ENCODE measurements around the gene TXNRD1. TPM values are rescaled to one million over a fixed set of nuclear protein-coding genes. Genes with fewer than 3 reads are reported as not detected.

The TXNRD1 gene
- total RNA-seq, 2 donors from 2014 or later = 110 to 129 TPM

GRCh38 chr12:104243551-104243950 is 28.0 kb downstream of the TXNRD1 start:
- no peak overlapping the region for H3K4me3 ChIP-seq
- no peak for DNase-seq
- H3K36me3 ChIP-seq = no peaks in the 10 kb centered on the region
- no peak overlapping the region for H3K27ac ChIP-seq
- H3K9ac ChIP-seq (ENCODE audit: low read depth in 2 of 2, low read length in 2 of 2) = no peak overlapping the region
- TF ChIP-seq, protein P1, sequence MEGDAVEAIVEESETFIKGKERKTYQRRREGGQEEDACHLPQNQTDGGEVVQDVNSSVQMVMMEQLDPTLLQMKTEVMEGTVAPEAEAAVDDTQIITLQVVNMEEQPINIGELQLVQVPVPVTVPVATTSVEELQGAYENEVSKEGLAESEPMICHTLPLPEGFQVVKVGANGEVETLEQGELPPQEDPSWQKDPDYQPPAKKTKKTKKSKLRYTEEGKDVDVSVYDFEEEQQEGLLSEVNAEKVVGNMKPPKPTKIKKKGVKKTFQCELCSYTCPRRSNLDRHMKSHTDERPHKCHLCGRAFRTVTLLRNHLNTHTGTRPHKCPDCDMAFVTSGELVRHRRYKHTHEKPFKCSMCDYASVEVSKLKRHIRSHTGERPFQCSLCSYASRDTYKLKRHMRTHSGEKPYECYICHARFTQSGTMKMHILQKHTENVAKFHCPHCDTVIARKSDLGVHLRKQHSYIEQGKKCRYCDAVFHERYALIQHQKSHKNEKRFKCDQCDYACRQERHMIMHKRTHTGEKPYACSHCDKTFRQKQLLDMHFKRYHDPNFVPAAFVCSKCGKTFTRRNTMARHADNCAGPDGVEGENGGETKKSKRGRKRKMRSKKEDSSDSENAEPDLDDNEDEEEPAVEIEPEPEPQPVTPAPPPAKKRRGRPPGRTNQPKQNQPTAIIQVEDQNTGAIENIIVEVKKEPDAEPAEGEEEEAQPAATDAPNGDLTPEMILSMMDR (IDR thresholded peaks at IDR 0.05) = no peak
- H3K27me3 ChIP-seq = no peaks in the 10 kb centered on the region
- H3K4me1 ChIP-seq = no peaks in the 10 kb centered on the region
- H3K9me3 ChIP-seq = no peaks in the 10 kb centered on the region
- intact Hi-C loops (cut with DNase I) = no loop called here

- Histone ChIP-seq H3K36me3 (no peaks in the 10 kb centered on the region), H3K9ac (ENCODE audit: low read depth in 2 of 2, low read length in 2 of 2) (no peak overlapping the region), H3K27ac (no peak overlapping the region), H3K4me3 (no peak overlapping the region), H3K27me3 (no peaks in the 10 kb centered on the region), H3K9me3 (no peaks in the 10 kb centered on the region), H3K4me1 (no peaks in the 10 kb centered on the region)
- intact Hi-C loops (cut with DNase I) = no loop called here
- no peak for DNase-seq
- TF ChIP-seq, protein P1 (IDR thresholded peaks at IDR 0.05) = no peak
These were observed 28.4 kb downstream of the TXNRD1 start for GRCh38 chr12:104243971-104244370.

DNA sequence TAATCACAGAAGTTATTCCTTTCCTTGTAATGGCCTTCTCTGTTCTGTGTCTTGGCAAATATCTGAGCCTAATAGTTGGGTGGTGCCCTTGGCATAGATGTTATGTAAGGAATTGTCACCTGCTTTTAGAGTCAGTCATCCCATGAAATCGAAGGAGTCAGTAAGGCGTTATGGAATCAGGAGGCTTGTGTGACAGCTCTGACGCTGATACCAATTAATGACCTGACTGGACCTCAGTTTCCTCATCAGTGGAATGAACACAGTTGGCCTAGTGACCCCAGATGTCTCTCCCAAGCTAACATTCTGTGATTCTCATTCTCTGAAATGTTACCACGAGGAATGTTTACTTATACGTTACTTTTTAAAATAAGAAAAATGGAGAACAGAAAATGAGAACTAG is 32.1 kb downstream of the TXNRD1 start:
- H3K9me3 ChIP-seq = no peaks in the 10 kb centered on the region
- H3K4me1 ChIP-seq = no peaks in the 10 kb centered on the region
- H3K36me3 ChIP-seq = no peaks in the 10 kb centered on the region
- TF ChIP-seq, protein P1 (IDR thresholded peaks at IDR 0.05) = no peak
- DNase-seq = no peak
- no peak overlapping the region for H3K27ac ChIP-seq
- H3K27me3 ChIP-seq = no peaks in the 10 kb centered on the region
- H3K4me3 ChIP-seq = no peak overlapping the region
- intact Hi-C loops (cut with DNase I) = no loop called here
- H3K9ac ChIP-seq (ENCODE audit: low read depth in 2 of 2, low read length in 2 of 2) = no peak overlapping the region

DNA sequence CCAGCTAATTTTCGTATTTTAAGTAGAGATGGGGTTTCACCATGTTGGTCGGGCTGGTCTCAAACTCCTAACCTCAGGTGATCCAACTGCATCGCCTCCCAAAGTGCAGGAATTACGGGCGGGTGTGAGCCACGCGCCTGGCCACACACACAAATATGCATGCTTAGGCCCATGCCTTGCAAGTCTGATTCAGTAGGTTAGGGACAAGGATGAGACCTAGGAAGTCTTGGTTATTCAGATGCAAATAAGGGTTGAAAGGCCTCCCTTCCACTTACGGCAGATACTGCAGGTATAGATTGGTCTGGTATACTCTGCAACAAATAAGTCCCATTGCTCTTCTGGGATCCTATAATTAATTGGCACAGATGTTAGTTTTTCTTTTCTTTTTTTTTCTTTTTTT is 32.9 kb downstream of the TXNRD1 start:
- no peaks in the 10 kb centered on the region for H3K27me3 ChIP-seq
- TF ChIP-seq, protein P1 (IDR thresholded peaks at IDR 0.05) = no peak
- no peaks in the 10 kb centered on the region for H3K4me1 ChIP-seq
- no peaks in the 10 kb centered on the region for H3K9me3 ChIP-seq
- no peaks in the 10 kb centered on the region for H3K36me3 ChIP-seq
- H3K27ac ChIP-seq = no peak overlapping the region
- H3K9ac ChIP-seq (ENCODE audit: low read depth in 2 of 2, low read length in 2 of 2) = no peak overlapping the region
- no peak overlapping the region for H3K4me3 ChIP-seq
- DNase-seq = no peak
- intact Hi-C loops (cut with DNase I) = no loop called here

GRCh38 chr12:104249017-104249416 is 33.4 kb downstream of the TXNRD1 start:
- intact Hi-C loops (cut with DNase I) = no loop called here
- H3K9ac ChIP-seq (ENCODE audit: low read depth in 2 of 2, low read length in 2 of 2) = no peak overlapping the region
- H3K27me3 ChIP-seq = no peaks in the 10 kb centered on the region
- no peak overlapping the region for H3K27ac ChIP-seq
- H3K4me3 ChIP-seq = no peak overlapping the region
- TF ChIP-seq, protein P1 (IDR thresholded peaks at IDR 0.05) = no peak
- H3K9me3 ChIP-seq = no peaks in the 10 kb centered on the region
- no peaks in the 10 kb centered on the region for H3K36me3 ChIP-seq
- DNase-seq = no peak
- H3K4me1 ChIP-seq = no peaks in the 10 kb centered on the region

- H3K4me3 ChIP-seq = no peak overlapping the region
- TF ChIP-seq, protein P1 (IDR thresholded peaks at IDR 0.05) = no peak
- no peak overlapping the region for H3K9ac ChIP-seq (ENCODE audit: low read depth in 2 of 2, low read length in 2 of 2)
- intact Hi-C loops (cut with DNase I) = no loop called here
- H3K4me1 ChIP-seq = no peaks in the 10 kb centered on the region
- DNase-seq = no peak
- no peaks in the 10 kb centered on the region for H3K36me3 ChIP-seq
- H3K27ac ChIP-seq = no peak overlapping the region
- no peaks in the 10 kb centered on the region for H3K27me3 ChIP-seq
- no peaks in the 10 kb centered on the region for H3K9me3 ChIP-seq
These were observed 34.3 kb downstream of the TXNRD1 start for GRCh38 chr12:104249898-104250297.
